HG03039 (cell line): ENCODE results near the gene B3GNT7.
"Not testable (repeated sequence)": the region's sequence is repeated elsewhere in the genome, so short reads cannot be mapped to it uniquely, and the experiment has no call there.

ENCODE experiments used
- ATAC-seq: cut with Tn5 transposase; IDR thresholded peaks from one replicate; pipeline ENCODE4 v1.9.1; 2021; ENCODE audit warnings: mild to moderate bottlenecking, moderate library complexity; ENCODE audit not compliant: unreplicated experiment

B3GNT7 gene

DNA sequence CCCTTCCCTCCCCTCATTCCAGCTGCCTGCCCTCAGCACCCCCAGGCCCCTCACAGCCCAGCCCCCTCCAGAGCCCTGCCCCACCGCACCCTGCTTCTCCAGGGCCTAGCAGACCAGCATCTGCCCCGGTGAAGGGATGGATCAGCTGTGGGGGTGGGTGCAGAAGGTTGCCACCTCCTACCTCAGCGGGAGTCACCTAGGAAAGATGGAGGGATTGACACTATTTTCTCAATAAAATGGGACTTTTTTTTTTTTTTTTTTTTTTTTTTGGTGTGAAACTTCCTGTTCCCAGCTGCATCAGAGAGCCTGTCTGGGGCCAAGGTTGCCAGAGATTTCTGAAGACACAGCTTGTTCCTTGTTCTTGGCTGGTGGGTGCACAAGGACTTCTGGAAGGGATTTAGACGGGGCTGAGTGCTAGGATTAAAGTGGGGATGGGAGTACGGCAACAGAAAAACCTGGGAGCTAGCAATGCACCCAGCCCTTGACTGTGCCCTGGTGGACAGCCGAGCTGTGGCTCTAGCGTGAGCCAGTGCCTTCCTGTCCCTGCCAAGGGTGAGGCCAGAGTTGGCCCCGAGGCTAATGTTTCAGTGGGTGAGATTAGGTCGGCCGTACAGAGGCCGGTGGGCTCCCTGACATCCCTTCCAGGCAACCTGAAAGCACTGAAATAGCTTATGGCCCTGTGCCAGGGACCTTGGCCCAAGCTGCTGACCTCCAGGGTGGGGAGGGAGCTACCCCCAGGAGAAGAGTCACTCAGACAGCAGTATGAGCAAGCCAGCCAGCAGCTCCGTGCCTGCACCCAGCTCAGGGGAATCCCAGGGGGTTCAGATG lies 4.6 kb downstream of the B3GNT7 start:
- no peak for ATAC-seq

DNA sequence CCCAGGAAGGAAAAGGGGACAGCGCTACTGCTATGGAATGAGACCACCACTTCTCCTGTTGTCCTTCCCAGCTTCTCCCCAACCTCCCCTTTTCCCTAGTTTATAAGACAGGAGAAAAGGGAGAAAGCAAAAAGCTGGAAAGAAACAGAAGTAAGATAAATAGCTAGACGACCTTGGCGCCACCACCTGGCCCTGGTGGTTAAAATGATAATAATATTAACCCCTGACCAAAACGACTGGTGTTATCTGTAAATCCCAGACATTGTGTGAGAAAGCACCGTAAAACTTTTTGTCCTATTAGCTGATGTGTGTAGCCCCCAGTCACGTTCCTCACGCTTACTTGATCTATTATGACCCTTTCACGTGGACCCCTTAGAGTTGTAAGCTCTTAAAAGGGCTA lies 5.2 kb downstream of the B3GNT7 start:
- ATAC-seq = not testable (repeated sequence)

DNA sequence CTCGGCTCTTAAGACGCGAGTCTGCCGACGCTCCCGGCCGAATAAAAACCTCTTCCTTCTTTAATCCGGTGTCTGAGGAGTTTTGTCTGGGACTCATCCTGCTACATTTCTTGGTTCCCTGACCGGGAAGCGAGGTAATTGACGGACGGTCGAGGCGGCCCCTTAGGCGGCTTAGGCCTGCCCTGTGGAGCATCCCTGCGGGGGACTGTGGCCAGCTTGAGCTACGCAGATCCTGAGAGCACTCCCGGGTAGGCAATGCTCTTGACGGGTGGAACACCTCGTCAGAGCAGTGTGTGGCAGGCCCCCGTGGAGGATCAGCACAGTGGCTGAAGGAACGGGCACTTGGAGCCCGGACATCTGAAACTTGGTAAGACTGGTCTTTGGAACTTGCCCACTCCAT lies 5.6 kb downstream of the B3GNT7 start:
- not testable (repeated sequence) for ATAC-seq

DNA sequence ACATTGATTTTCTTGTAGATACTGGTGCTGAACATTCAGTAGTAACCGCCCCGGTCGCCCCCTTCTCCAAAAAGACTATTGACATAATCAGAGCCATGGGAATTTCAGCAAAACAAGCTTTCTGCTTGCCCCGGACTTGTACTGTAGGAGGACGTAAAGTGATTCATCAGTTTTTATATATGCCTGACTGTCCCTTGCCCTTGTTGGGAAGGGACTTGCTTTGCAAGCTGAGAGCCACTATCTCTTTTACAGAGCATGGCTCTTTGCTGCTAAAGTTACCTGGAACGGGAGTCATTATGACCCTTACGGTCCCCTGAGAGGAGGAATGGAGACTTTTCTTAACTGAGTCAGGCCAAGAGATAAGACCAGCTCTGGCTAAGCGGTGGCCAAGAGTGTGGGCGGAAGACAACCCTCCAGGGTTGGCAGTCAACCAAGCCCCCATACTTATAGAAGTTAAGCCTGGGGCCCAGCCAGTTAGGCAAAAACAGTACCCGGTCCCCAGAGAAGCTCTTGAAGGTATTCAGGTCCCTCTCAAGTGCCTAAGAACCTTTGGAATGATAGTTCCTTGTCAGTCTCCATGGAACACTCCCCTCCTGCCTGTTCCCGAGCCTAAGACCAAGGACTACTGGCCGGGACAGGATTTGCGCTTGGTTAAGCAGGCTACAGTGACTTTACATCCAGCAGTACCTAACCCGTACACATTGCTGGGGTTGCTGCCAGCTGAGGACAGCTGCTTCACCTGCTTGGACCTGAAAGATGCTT lies 8.1 kb downstream of the B3GNT7 start:
- ATAC-seq = not testable (repeated sequence)

DNA sequence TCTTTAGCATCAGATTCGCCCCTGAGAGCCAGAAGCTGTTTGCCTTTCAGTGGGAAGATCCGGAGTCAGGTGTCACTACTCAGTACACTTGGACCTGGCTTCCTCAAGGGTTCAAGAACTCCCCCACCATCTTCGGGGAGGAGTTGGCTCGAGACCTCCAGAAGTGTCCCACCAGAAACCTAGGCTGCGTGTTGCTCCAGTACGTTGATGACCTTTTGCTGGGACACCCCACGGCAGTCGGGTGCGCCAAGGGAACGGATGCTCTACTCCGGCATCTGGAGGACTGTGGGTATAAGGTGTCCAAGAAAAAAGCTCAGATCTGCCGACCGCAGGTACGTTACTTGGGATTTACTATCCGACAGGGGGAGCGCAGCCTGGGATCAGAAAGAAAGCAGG lies 8.7 kb downstream of the B3GNT7 start:
- not testable (repeated sequence) for ATAC-seq

DNA sequence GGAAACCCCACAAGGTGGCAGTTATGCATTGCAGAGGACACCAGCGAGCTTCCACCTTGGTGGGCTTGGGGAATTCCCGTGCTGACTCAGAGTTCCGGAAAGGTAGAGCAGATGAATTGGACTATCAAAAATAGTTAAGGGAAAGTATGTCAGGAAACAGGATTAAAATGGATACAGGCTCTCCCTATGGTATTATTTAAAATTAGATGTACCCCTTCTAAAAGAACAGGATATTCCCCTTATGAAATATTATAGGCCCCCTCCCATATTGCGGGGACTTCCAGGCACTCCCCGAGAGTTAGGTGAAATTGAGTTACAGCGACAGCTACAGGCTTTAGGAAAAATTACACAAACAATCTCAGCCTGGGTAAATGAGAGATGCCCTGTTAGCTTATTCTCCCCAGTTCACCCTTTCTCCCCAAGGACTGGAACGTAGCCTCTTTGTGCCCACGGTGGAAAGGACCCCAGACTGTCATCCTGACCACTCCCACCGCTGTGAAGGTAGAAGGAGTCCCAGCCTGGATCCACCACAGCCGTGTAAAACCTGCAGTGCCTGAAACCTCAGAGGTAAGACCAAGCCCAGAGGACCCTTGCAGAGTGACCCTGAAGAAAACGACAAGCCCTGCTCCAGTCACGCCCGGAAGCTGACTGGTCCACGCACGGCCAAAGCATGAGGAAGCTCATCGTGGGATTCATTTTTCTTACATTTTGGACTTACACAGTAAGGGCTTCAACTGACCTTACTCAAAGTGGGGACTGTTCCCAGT lies 10.3 kb downstream of the B3GNT7 start:
- ATAC-seq = not testable (repeated sequence)

DNA sequence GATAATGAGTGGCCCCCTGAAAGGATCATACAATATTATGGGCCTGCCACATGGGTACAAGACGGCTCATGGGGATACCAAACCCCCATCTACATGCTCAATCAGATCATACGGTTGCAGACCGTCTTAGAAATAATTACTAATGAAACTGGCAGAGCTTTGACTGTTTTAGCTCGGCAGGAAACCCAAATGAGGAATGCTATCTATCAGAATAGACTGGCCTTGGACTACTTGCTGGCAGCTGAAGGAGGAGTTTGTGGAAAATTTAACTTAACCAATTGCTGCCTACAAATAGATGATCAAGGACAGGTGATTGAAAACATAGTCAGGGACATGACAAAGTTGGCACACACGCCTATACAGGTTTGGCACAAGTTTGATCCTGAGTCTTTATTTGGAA lies 12.2 kb downstream of the B3GNT7 start:
- ATAC-seq = not testable (repeated sequence)

DNA sequence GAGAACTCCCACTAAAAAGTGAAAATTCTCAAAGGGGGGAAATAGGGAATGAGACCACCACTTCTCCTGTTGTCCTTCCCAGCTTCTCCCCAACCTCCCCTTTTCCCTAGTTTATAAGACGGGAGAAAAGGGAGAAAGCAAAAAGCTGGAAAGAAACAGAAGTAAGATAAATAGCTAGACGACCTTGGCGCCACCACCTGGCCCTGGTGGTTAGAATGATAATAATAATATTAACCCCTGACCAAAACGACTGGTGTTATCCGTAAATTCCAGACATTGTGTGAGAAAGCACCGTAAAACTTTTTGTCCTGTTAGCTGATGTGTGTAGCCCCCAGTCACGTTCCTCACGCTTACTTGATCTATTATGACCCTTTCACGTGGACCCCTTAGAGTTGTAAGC lies 12.8 kb downstream of the B3GNT7 start:
- ATAC-seq = not testable (repeated sequence)

DNA sequence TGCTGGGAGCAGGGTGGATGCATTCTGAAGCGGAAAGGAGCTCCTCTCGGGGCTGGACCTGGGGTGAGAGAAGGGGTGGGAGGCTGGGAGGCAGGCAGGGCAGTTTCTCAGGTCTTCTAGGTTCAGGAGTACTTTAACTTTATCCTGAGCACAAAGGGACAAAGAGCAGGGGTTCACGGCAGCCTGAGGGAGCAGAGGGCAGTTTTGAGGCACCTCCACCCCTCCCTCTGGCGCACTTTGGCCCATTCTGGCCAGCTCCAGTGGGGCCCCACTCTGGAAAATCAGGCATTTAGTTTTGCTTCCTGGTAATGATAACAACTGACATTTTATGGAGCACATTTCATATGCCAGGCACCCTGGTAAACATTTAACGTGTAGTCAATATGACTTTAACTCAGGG lies 14.3 kb downstream of the B3GNT7 start:
- ATAC-seq = no peak

DNA sequence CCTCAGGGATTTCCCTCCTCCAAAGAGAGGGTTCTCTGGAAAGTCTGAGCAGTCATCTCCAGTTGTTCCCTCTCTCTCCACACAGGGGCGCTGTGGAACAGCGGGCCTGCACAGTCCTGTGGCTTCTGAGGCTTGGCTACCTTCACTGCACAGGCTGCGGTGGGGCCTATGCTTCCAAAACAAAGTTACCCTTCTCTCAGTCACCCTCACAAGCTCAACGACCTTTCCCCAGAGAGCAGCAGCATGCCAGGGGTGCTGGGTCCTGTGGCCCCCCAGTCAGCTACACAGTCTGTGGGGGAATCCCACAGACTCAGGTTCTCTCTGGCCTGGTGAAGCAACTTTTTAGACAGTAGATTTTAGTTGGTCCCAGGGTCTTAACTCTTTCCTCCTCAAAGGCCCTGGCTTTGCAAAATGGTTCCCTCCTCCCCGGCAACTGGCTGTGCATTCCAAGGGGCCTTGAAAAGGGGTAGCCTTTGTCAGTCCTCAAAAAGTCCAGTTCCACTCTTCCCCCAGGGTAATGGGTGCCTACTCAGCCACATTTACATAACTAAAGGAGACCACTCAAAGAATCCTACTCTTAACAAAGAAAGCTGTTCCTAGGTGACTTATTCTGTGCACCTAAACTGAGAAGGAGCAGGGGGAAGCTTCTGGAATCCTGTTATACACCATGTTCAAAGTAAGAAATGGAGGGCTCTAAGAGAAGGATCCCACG lies 14.9 kb downstream of the B3GNT7 start:
- no peak for ATAC-seq

DNA sequence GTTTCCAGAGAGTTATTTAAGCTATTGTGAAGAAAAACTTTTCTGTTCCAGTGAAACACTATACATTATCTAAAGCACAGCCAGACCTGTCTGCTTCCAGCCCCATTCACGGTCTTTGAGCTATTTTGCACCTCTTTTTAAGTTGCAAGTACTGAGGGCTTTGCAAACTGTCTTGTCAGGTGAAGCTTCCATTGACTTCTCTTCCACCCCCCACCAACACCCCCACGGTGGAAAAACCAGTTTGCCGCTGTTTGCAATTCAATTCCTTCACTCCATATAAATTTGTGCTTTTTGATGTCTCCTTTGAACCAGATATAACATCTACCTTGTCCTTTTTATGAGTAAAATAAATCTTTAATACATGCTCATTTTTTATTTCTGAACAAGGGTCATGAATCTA lies 15.7 kb downstream of the B3GNT7 start:
- ATAC-seq = no peak

DNA sequence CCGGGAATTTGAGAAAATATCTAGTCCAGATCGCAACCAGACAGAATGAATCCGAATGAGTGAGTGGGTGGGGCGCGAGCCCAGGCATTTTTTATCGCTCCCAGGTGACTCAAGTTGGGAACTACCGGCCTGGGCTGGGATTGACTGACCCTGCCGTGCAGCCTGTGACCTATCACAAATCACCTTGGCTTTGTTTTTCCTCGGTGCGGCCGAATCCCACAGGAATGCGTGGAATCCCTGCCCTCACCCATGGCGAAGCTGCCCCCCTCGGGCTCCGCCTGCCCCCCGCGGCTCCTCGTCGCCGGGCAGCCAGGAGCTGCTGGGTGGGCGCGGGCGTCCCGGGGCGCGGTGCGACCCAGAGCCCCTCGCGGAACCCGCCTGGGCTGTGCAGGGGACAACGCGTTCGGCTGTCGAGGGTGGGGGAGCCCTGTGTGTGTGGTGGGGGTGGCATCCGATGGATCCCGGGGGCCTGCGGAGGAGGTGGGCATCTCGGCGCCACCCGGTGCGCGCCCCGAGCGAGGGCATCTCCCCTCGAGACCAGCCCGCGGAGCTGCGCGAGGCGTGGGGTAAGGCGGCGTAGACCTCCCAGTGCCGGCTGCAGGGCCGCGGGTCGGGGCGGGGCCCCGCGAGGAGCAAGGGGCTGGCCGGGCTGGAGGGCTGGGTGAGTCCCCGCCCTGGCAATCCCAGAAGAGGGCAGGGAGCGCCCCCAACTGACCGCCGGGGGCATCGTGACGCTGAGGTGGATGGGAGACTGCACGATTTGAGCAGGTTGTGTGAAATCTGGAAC lies 16.5 kb downstream of the B3GNT7 start:
- peak; percentile 95 for ATAC-seq

DNA sequence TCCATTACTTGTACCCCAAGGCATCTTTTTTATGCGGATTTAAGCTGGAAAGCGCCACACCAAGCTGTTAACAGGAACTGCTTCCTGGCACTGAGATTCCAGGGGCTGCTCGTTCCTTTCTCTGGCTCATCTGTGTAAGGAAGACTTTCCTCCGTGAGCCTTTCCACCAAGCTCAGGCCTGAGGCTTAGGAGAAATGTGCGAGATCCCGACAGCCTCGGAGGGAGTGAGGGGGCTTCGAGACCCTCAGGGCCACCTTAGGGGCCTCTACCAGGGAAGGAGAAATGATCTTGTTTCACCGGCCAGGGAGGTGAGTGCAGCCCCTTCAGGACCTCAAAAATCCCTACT lies 17.1 kb downstream of the B3GNT7 start:
- ATAC-seq = no peak

DNA sequence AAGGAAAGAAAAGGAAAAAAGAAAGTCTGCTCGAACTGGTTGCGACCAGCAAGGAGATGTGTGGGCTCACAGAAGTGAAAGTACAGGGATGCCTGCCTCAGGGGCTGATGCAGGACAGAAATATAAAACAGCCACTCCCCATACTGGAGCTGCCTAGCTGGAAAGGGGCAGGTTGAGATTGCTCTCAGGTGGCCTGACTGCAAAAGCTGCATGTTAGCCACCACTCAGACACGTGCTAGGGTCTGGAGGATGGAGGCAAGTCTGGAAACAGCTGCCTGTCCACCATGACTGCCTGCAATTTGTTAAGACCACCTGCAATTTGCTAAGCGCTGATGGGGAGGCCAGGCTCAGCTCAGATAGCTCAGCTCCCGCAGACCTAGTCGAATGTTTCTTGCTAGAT lies 17.9 kb downstream of the B3GNT7 start:
- ATAC-seq = no peak

DNA sequence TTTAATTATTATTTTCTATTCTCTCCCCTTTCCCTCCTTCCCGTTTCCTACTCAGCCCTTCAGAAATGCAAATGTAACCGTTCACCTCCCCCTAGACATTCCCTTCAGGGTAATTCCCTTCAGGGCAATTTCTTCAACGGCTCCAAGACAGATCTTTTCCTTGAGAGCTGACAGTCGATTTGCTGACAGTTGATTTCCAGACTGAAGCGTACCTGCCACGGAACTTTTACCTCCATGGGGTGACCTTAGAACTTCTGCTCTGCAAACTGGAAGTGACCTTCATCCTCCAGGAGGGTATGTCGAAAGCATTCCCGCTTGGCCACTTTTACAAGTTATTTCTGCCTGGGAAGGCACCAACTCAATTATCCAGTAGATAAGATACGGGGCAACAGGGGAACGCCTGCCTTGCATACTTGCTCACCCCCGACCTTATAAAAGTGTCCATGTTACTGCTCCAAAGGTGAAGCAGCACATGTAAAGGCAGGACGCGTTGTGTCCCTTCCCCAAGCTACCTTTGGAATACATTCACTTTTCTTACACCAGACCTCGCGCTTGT lies 18.5 kb downstream of the B3GNT7 start:
- no peak for ATAC-seq

DNA sequence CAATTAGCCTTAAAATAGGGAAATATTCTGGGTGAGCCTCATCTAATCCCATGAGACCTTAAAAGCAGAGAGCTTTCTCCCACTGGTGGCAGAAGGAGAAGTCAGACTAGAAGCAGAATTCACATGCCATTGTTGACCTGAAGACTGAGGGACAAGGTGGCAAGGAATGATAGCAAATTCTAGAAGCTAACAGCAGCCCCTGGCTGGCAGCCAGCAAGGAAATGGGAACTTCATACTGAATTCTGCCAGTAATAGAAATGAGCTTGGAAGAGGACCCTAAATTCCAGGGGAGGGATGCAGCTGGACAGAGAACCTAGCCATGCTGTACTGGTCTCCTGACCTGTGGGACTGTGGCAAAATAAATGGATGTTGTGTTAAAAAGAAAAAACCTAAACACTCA lies 19.5 kb downstream of the B3GNT7 start:
- no peak for ATAC-seq

DNA sequence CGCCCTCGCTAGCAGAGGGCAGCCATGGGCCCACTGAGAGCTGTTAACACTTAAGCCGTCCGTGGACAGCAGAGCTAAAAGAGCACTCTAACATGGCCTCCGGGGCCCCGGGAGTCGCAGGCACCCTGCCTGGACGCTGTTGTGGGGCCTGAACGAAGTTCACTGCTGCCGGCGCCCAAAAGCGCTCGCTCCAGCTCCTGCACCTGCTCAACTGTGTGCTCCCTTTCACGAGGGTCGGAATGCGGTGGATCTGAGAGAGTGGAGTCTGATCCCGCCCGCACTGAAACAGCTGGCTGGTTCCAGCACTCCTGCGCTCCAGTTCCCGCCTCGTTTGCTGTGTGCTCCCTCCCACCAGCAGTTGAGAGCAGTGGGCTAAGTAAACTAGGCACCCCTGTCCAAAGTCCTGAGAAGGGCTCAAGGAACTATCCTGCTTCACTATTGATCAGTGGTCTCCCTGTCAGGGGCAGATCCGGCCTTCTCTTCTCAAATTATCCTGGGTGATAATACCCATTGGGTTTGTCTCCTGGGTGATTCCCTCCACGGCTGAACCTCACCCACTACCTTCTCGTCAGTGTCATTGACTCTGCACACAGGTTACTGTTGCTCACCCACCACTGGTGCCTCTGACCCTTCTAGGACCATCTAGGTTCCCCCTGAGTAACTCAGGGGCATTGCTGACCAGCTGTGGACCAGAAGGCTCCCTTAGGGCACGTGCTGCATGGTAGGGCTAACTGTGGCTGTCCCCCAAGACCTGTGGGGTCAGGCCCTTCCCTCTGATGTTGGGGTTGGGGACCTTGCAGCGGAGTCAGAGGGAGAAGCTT lies 23.5 kb downstream of the B3GNT7 start:
- no peak for ATAC-seq

DNA sequence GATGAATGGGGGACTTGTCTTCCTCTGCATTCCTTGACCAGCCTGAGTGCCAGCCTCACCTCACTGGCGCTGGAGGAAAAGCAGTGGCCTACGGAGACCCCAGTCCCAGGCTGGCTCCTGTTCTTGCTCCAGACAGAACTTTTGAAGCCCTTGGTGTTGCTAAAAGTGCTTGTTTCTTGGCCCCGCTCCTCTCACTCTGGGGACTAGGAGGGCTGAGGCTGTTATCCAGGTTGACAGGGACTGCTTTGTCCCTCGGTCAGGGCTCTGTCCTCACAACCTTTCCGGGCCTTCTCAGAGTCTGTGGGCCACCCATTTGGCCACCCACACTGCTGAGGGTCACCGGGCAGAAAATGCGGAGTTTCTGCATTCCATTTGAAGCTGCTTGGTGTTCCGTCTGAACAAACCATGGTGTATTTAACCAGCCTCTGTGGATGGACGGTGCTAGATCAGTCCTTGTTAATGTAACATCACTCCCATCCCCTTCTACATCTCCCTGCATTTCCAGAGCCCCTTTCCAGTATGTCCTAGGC lies 25.6 kb downstream of the B3GNT7 start:
- no peak for ATAC-seq

DNA sequence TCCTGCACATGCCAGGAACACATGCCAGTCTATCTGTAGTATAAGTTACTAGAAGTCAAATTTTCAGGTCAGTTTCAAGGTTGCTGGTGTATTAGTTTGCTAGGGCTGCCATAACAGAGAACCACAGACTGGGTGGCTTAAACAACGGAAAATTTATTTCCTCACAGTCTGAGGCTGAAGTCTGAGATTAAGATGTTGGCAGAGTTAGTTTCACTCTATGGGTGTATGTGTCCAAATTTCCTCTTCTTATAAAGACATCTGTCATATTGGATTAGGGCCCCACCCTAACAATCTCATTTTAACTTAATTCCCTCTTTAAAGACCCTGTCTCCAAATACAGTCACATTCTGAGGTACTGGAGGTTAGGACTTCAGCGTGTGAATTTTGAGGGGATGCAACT lies 26.5 kb downstream of the B3GNT7 start:
- no peak for ATAC-seq
